Stimulated activated CD8-positive, alpha-beta memory T cell treated with anti-CD3 and anti-CD28 coated beads, Interleukin-4, amount 100 ng/mL, for 1 hour (primary cell): ENCODE results near the gene CSAD.

Experiments used
- DNase-seq, 2 donors: peaks; one replicate each; pipeline ENCODE4 v3.0.0-alpha.2; 2020; ENCODE audit warnings: low read depth in 2 of 2, low spot score in 1 of 2

CSAD gene

GRCh38 chr12:53200107-53200457 is 19.4 kb upstream of the CSAD start:
- no peak for DNase-seq

- DNase-seq = no peak
Observed at GRCh38 chr12:53199700-53200099, 19.0 kb upstream of the CSAD start.

GRCh38 chr12:53198486-53199110 is 17.9 kb upstream of the CSAD start:
- DNase-seq = no peak

GRCh38 chr12:53197011-53197640 is 16.4 kb upstream of the CSAD start:
- no peak for DNase-seq

- no peak for DNase-seq
Observed at GRCh38 chr12:53196486-53196885, 15.8 kb upstream of the CSAD start.

GRCh38 chr12:53195516-53196420 is 15.0 kb upstream of the CSAD start:
- DNase-seq = no peak

- DNase-seq = no peak
Observed at GRCh38 chr12:53194973-53195372, 14.2 kb upstream of the CSAD start.

- DNase-seq = no peak
Observed at GRCh38 chr12:53193985-53194716, 13.4 kb upstream of the CSAD start.

- no peak for DNase-seq
Observed at GRCh38 chr12:53193040-53193439, 12.3 kb upstream of the CSAD start.

- DNase-seq = no peak
Observed at GRCh38 chr12:53192531-53193021, 11.9 kb upstream of the CSAD start.

GRCh38 chr12:53191885-53192530 is 11.3 kb upstream of the CSAD start:
- no peak for DNase-seq

GRCh38 chr12:53191096-53191884 is 10.6 kb upstream of the CSAD start:
- no peak for DNase-seq

GRCh38 chr12:53190108-53190729 is 9.5 kb upstream of the CSAD start:
- no peak for DNase-seq

- DNase-seq = no peak
Observed at GRCh38 chr12:53187145-53187899, 6.6 kb upstream of the CSAD start.

GRCh38 chr12:53186745-53187144 is 6.0 kb upstream of the CSAD start:
- no peak for DNase-seq

- no peak for DNase-seq
Observed at GRCh38 chr12:53185582-53186153, 4.9 kb upstream of the CSAD start.

- no peak for DNase-seq
Observed at GRCh38 chr12:53184828-53185227, 4.1 kb upstream of the CSAD start.

GRCh38 chr12:53182903-53183302 is 2.2 kb upstream of the CSAD start:
- no peak for DNase-seq

- no peak for DNase-seq
Observed at GRCh38 chr12:53181935-53182334, 1.2 kb upstream of the CSAD start.
